ENCODE measurements around the gene ARFGAP1. TPM values are rescaled to one million over a fixed set of nuclear protein-coding genes. Genes with fewer than 3 reads are reported as not detected.

ARFGAP1 gene
- total and polyA plus RNA-seq, 5 donors from 2014 or later, result 17.9 to 123 (median 21.0) TPM

GRCh38 chr20:63335711-63336110 is 63.1 kb downstream of the ARFGAP1 start:
- no peak overlapping the region for H3K4me3 ChIP-seq (ENCODE audit: low read depth, low read length)
- no peak overlapping the region for H3K27ac Mint-ChIP-seq
- no peak overlapping the region for H3K4me3 Mint-ChIP-seq
- no peak for DNase-seq
- ATAC-seq (ENCODE audit: low read depth in 2 of 2), result no peak
- H3K4me1 ChIP-seq (ENCODE audit: control insufficient read depth, insufficient read depth, low read length, poor library complexity, severe bottlenecking), result no peaks in the 10 kb centered on the region
- no peaks in the 10 kb centered on the region for H3K4me1 Mint-ChIP-seq
- peaks cover 2% of the 10 kb centered on the region for H3K27me3 ChIP-seq (ENCODE audit: control insufficient read depth, insufficient read depth, low read length)
- no peak overlapping the region for H3K27ac ChIP-seq (ENCODE audit: insufficient read depth, low read length, poor library complexity, severe bottlenecking)
- peaks cover under 1 to 16% (median 6%) of the 10 kb centered on the region in 7 donors for H3K9me3 Mint-ChIP-seq
- H3K36me3 Mint-ChIP-seq, result peaks cover 6% of the 10 kb centered on the region
- no peaks in the 10 kb centered on the region for H3K36me3 ChIP-seq (ENCODE audit: control insufficient read depth, insufficient read depth, low read length)
- peaks cover 8% of the 10 kb centered on the region for H3K27me3 Mint-ChIP-seq
- peaks cover 7 to 10% of the 10 kb centered on the region in 2 experiments for H3K9me3 ChIP-seq (ENCODE audit: control insufficient read depth in 2 of 2, low read length in 2 of 2)

- H3K9me3 Mint-ChIP-seq, result peaks cover 2 to 16% (median 7%) of the 10 kb centered on the region in 7 donors
- H3K36me3 ChIP-seq (ENCODE audit: control insufficient read depth, insufficient read depth, low read length), result no peaks in the 10 kb centered on the region
- DNase-seq (no peak), ATAC-seq (ENCODE audit: low read depth in 2 of 2) (no peak)
- peaks cover 6% of the 10 kb centered on the region for H3K36me3 Mint-ChIP-seq
- H3K4me3 ChIP-seq (ENCODE audit: low read depth, low read length), result no peak overlapping the region
- H3K27me3 Mint-ChIP-seq, result peaks cover 8% of the 10 kb centered on the region
- H3K27ac ChIP-seq (ENCODE audit: insufficient read depth, low read length, poor library complexity, severe bottlenecking), result no peak overlapping the region
- no peak overlapping the region for H3K4me3 Mint-ChIP-seq
- H3K27me3 ChIP-seq (ENCODE audit: control insufficient read depth, insufficient read depth, low read length), result peaks cover 2% of the 10 kb centered on the region
- H3K4me1 ChIP-seq (ENCODE audit: control insufficient read depth, insufficient read depth, low read length, poor library complexity, severe bottlenecking), result no peaks in the 10 kb centered on the region
- H3K9me3 ChIP-seq (ENCODE audit: control insufficient read depth in 2 of 2, low read length in 2 of 2), result peaks cover 7 to 9% of the 10 kb centered on the region in 2 experiments
- no peak overlapping the region for H3K27ac Mint-ChIP-seq
- H3K4me1 Mint-ChIP-seq, result no peaks in the 10 kb centered on the region
Measured at GRCh38 chr20:63336232-63336752, 63.7 kb downstream of the ARFGAP1 start.

GRCh38 chr20:63337786-63338420 is 65.3 kb downstream of the ARFGAP1 start:
- peaks cover 2% of the 10 kb centered on the region for H3K27me3 ChIP-seq (ENCODE audit: control insufficient read depth, insufficient read depth, low read length)
- no peak overlapping the region for H3K27ac ChIP-seq (ENCODE audit: insufficient read depth, low read length, poor library complexity, severe bottlenecking)
- peaks cover 2 to 8% (median 3%) of the 10 kb centered on the region in 7 donors for H3K9me3 Mint-ChIP-seq
- DNase-seq (no peak), ATAC-seq (ENCODE audit: low read depth in 2 of 2) (no peak)
- no peaks in the 10 kb centered on the region for H3K36me3 ChIP-seq (ENCODE audit: control insufficient read depth, insufficient read depth, low read length)
- no peaks in the 10 kb centered on the region for H3K4me1 ChIP-seq (ENCODE audit: control insufficient read depth, insufficient read depth, low read length, poor library complexity, severe bottlenecking)
- no peaks in the 10 kb centered on the region for H3K36me3 Mint-ChIP-seq
- H3K9me3 ChIP-seq (ENCODE audit: control insufficient read depth in 2 of 2, low read length in 2 of 2), result no peaks in the 10 kb centered on the region
- no peak overlapping the region for H3K4me3 ChIP-seq (ENCODE audit: low read depth, low read length)
- no peak overlapping the region for H3K4me3 Mint-ChIP-seq
- H3K27ac Mint-ChIP-seq, result no peak overlapping the region
- H3K4me1 Mint-ChIP-seq, result no peaks in the 10 kb centered on the region
- H3K27me3 Mint-ChIP-seq, result no peaks in the 10 kb centered on the region

Other genes starting within 250 kb of the ARFGAP1 start
- 37.9 TPM for gene YTHDF1, start 56.7 kb upstream of the ARFGAP1 start, total RNA-seq
- gene YTHDF1, start 56.7 kb upstream of the ARFGAP1 start, polyA plus RNA-seq, result 10 to 100 TPM; 28.5 to 38.4 (median 32.2) TPM
- gene BIRC7, start 36.9 kb upstream of the ARFGAP1 start, total RNA-seq, result not detected
- gene BIRC7, start 36.9 kb upstream of the ARFGAP1 start, polyA plus RNA-seq, result not detected
- not detected for gene NKAIN4, start 18.4 kb upstream of the ARFGAP1 start, total RNA-seq
- not detected for gene NKAIN4, start 18.4 kb upstream of the ARFGAP1 start, polyA plus RNA-seq
- gene COL20A1, start 20.4 kb downstream of the ARFGAP1 start, total RNA-seq, result 0.20 TPM
- not detected for gene COL20A1, start 20.4 kb downstream of the ARFGAP1 start, polyA plus RNA-seq
- not detected for gene CHRNA4, start 88.5 kb downstream of the ARFGAP1 start, total RNA-seq
- gene CHRNA4, start 88.5 kb downstream of the ARFGAP1 start, polyA plus RNA-seq, result not detected
- 0.89 TPM for gene KCNQ2, start 199.8 kb downstream of the ARFGAP1 start, total RNA-seq
- gene KCNQ2, start 199.8 kb downstream of the ARFGAP1 start, polyA plus RNA-seq, result 1 to 10 TPM in 1 of 4 donors, under 1 TPM in 1, not detected in 2; 0.77 to 1.1 TPM
- 2.1 TPM for gene EEF1A2, start 226.3 kb downstream of the ARFGAP1 start, total RNA-seq
- under 1 TPM in 3 of 4 donors, not detected in 1; 0.10 to 0.56 (median 0.11) TPM for gene EEF1A2, start 226.3 kb downstream of the ARFGAP1 start, polyA plus RNA-seq
- gene PPDPF, start 248.0 kb downstream of the ARFGAP1 start, total RNA-seq, result 155 TPM
- gene PPDPF, start 248.0 kb downstream of the ARFGAP1 start, polyA plus RNA-seq, result 100 to 1,000 TPM in 1 of 4 donors, 10 to 100 TPM in 3; 75.8 to 110 (median 85.2) TPM